Germinal center (tissue), 1 donor: ENCODE data around the gene RALGAPB.

Experiments
- DNase-seq: peaks from one replicate; pipeline ENCODE4 v3.0.0; 2012; ENCODE audit warnings: mixed read lengths, low spot score

Gene RALGAPB

DNA sequence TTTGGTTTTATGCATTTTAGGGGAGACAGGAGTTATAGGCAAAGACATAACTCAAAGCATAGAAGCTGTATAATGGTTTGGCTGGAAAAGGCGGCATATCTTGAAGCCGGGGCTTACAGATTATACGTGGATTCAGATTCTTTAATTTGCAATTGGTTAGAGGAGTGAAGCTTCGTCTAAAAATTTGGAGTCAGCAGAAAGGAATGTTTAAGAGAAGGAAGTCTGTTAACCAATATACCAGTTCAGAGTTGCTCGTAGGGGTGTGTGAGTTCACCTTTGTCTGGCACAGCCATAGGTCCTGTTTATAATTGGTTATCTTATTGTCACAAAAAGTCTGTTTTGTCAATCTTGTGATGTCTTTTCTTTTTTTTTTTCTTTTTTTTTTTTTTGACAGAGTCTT lies 137.9 kb downstream of the RALGAPB start:
- DNase-seq = no peak

DNA sequence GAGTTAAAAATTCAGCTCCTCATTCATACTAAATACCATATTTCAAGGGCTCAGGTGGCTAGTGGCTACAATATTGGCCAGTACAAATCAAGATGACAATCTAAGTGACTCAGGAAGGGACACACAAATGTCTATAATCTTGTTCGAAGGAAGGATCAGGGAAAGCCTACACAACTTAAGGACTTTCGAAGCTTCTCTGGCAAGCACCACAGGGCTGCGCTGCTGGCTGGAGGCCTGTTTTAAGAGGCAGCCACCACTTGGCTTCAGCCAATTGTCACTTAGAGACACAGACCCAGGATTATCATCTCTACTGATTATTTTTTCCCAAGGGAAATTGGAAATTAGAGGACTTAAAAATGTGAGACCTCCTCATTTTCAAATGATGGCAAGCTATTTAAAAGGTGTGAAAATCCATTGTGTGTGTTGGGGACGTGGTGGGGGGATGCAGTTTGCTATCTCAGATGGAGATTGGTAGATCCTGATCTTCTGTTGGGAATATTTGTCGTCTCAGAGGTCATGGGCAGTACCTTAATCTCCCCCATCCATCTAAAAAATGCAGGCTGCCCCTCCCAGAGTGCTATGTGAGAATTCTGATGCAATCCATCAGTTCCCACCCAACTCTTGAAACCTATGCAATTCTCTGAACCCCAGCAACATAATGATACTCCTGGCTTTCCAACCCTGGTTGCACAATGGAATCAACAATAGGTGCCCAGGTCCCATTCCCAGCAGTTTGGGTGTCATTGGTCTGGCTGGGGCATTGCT lies 140.3 kb downstream of the RALGAPB start:
- no peak for DNase-seq

DNA sequence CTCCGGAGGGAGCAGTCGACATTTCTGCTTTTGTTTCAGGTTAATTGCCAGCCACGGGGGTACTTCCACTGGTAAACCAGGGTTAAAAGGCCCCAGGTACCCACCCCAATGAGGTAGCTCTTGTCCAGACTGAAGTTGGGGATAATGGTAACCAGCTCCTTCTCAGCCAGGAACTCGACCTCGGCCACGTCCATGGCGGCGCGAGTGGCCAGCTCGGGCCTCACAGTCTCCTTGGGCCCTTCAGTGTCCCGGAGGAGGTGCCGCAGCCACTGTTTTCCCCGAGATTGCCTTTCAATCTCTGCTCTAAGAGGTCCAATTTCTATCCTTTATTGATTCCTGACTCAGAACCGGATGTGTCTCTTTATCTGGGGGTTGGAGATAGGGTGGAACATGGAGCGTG lies 142.6 kb downstream of the RALGAPB start:
- DNase-seq = no peak

DNA sequence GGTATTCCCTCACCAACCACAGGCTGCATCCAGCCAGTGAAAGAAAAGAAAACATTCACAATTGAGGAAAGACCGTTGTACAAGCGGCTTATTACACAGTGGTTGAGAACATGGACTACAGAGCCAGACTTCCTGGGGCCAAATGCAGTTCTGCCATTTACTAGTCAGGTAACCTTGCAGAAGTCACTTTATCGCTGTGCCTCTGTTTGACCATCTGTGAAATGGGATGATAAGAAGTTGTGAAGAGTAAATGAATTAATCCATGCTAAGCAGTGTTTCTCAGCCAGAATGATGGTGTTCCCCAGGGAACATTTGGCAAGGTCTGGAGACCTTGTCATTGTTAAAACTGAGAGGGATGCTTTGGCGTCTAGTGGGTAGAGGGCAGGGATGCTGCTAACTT lies 143.8 kb downstream of the RALGAPB start:
- DNase-seq = no peak

DNA sequence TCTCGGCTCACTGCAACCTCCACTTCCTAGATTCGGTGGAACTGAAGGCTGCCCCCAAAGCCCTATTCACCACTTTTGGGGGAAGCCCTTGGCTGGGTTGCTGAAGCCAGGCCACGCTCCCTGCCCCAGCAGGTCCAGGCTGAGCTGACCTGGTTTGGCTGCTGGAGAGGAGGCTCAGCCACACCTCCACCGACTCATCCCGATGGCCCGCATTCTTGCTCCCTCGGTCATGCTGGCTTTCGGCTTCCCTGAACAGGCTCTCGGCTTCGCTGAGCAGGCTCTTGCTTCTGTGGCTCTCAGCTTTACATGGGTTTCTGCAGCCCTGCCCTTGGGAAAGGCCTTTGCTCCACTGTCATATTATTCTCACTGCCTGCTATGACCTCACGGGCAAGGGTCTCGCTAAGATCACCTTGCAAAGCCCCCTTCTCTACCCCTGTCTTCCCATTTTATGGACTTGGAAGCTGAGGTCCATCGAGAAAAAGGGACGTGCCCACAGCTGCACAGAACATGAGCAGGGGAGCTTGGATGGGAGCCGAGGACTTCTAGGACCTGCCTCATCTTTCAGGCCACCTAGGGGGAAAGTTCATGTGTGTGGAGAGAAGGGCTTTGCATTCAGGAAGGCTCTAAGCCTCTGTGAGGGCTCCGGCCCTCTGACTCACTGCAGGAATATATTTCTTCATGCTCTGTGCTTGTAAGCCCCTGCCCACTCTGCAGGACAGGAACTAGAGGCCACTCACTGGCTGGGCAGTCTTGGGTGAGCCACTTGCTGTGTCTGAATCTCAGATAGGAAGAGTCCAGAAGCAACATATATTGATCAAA lies 144.6 kb downstream of the RALGAPB start:
- DNase-seq = no peak

DNA sequence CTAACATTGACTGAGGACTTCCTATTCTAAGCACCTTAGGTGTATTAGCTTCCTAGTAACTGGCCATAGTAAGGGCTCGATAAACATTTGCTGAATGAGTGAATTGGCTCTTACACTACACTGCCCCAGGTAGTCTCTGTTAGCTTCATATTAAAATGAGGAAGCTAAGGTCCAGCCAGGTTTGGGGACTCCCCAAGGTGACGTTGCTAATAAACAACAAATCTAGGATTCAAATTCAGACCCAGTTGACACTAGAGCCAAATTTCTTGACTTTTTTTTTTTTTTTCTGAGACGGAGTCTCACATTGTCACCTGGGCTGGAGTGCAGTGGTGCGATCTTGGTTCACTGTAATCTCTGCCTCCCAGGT lies 145.2 kb downstream of the RALGAPB start:
- no peak for DNase-seq

DNA sequence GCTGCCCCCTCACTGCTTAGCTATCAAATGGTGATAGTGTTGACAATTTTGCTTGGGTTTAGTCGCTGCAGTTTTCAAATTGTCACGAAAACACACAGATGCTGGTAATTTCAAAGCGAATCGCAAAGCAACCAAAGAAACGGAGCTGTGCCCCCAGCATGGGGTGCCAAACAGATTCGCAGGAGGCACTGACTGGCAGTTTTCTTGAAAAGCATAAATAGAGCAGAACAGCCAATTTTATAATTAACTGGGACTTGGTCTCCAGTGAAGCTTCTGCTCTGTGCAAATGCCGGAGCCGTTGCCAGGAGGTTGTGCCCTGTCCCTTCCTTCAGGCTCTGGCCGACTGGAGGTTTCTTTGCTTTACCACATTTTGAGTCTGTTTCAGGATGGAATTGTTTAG lies 147.8 kb downstream of the RALGAPB start:
- no peak for DNase-seq

DNA sequence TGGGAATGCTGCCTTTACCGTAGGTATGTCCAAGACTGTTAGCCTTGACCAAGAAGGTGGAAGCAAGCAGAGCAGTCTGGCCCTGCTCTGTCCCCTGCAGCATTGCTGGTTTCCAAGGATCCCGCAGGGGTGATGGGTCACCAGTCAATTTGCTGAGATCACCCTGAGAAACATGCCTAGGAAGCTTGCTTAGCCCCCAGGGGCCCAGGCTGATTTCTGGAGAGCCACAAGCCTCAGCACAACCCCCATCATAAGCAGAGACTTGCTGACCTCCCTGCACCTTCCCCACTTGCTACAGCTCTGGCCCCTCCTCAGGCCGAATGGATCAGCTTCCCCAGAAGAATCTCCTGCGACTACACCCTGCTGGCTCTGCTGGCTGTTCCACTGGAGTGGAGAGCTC lies 150.4 kb downstream of the RALGAPB start:
- DNase-seq = no peak

DNA sequence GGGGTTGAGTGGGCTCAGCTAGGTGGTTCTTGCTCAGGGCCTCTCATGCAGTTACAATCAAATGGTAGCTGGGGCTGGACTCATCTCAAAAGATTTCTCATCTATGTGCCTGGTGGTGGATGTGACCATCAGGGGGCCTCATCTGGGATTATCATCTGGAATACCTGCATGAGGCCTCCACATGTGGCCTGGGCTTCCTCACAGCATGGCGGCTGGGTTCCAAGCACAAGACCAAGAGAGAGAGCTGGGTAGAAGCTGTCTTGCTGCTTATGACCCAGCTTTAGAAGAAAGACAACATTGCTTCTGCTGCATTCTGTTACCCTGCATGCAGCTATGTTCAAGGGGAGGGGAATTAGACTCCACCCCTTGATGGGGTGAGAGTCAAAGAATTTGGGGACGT lies 151.4 kb downstream of the RALGAPB start:
- DNase-seq = no peak

DNA sequence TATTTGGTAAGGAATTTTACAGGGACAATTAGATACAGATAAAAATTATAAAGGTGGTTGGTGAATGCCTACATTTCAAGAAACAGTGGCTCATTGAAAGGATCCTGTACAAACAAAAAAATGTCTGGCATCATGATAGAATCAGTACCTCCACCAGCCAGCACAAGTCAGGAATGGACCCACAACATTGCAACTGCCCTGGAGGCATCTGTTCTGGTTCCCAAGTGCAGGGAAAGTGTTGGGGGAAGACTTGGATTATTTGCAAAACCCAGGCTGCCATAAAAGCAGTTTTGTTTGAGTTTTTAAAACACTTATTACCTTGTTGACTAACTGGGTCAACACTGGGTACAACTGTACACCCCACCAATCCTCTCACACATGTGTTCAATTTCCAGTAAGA lies 153.3 kb downstream of the RALGAPB start:
- DNase-seq = no peak

DNA sequence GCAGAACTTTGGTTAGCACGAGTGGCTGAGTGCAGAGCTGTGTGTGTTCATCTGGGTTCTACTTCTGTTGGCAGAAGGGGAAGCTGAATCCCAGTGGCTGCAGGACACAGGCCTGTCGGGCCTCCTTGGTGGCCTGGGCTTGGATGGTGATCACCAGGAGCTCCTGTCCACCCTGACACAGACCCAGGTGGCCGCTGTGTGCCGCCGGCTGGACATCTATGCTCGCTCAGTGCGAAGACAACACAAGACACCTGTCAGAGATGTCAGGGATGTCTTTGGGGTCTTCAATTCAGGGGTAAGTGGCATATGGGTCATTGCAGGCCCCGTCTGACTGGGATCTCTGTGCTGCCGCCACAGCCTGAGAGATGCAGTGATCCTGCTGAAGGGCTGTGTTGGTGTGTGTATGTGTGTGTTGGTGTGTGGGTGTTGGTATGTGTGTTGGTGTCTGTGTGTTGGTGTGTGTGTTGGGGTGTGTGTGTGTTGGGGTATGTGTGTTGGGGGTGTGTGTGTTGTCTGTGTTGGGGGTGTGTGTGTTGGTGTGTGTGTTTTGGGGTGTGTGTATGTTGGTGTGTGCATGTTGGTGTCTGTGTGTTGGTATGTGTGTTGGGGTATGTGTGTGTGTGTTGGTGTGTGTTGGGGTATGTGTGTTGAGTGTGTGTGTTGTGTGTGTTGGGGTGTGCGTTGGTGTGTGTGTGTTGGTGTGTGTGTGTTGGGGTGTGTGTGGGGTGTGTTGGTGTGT lies 154.4 kb downstream of the RALGAPB start:
- DNase-seq = no peak
